HG03460 (cell line): ENCODE data around the gene OR10A2.
"Not testable (repeated sequence)": the region's sequence is repeated elsewhere in the genome, so short reads cannot be mapped to it uniquely, and the experiment has no call there.

Experiments used
- ATAC-seq: cut with Tn5 transposase; IDR thresholded peaks from one replicate; pipeline ENCODE4 v1.9.1; 2021; ENCODE audit not compliant: unreplicated experiment

The OR10A2 gene

GRCh38 chr11:6882751-6883150, 19.9 kb downstream of the OR10A2 start:
- ATAC-seq = no peak

- ATAC-seq = not testable (repeated sequence)
Measured at GRCh38 chr11:6887711-6888110, 24.9 kb downstream of the OR10A2 start.

- no peak for ATAC-seq
Measured at GRCh38 chr11:6888830-6889229, 26.0 kb downstream of the OR10A2 start.

GRCh38 chr11:6889835-6890234, 27.0 kb downstream of the OR10A2 start:
- no peak for ATAC-seq

- no peak for ATAC-seq
Measured at GRCh38 chr11:6892400-6892799, 29.5 kb downstream of the OR10A2 start, which contains the start of gene OR2D2. Gene OR2D2, minus strand, starts transcription at chr11:6892500. Its CDS starts 0 bp downstream, at chr11:6892500.

GRCh38 chr11:6894097-6894496, 31.2 kb downstream of the OR10A2 start:
- ATAC-seq = no peak

GRCh38 chr11:6895010-6895409, 32.2 kb downstream of the OR10A2 start:
- peak; percentile 57 for ATAC-seq

GRCh38 chr11:6898911-6899310, 36.1 kb downstream of the OR10A2 start:
- no peak for ATAC-seq

GRCh38 chr11:6900327-6900999, 37.6 kb downstream of the OR10A2 start:
- ATAC-seq = no peak

GRCh38 chr11:6904804-6905203, 41.9 kb downstream of the OR10A2 start:
- ATAC-seq = not testable (repeated sequence)

GRCh38 chr11:6911378-6911777, 48.5 kb downstream of the OR10A2 start:
- no peak for ATAC-seq

GRCh38 chr11:6911948-6912347, 49.1 kb downstream of the OR10A2 start:
- ATAC-seq = no peak

GRCh38 chr11:6919698-6920097, 56.8 kb downstream of the OR10A2 start:
- ATAC-seq = no peak

- no peak for ATAC-seq
Measured at GRCh38 chr11:6920702-6921101, 57.8 kb downstream of the OR10A2 start, which contains the start of gene OR2D3. Gene OR2D3, plus strand, starts transcription at chr11:6921002. Its CDS starts 0 bp downstream, at chr11:6921002.
